ENCODE measurements around the gene ABCG4. TPM values are rescaled to one million over a fixed set of nuclear protein-coding genes. Genes with fewer than 3 reads are reported as not detected.

Gene ABCG4
- total RNA-seq, 1 donor from 2014 or later = 0.07 TPM

DNA sequence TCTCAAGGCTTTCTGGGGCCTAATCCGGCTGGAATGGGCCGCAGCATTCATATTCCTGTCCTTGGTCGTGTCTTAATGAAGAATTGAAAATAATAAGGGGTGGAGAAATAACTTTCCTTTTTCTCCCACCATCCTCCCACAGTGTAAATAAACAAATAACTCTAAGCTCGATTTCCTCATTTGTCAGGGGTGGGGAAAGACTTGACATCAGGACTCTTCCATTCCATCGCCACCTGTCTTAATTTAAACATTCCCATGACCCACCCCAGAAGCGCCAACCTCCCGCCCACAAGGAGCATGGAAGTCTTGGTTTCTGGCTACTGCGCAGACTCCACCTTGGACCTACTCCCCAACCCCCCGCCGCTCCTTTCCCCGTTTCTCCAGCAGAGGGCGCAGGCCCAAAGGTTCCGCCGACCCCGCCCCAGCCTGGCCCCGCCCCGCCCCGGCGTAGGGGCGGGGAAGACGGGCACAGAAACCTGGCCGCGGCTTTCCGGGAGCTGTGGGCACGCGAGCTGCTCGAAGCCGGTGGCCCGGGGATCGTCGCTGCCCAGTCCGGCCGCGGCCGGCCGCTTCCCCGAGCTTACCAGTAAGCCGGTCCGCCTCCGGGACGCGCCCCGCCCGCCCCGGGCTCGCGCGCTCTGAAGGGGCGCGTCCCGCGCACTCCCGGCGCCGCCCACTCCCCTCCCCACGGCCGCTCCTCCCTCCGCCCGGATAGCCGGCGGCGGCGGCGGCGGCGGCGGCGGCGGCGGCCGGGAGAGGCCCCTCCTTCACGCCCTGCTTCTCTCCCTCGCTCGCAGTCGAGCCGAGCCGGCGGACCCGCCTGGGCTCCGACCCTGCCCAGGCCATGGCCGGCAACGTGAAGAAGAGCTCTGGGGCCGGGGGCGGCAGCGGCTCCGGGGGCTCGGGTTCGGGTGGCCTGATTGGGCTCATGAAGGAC is 57.0 kb downstream of the ABCG4 start, which contains the start of gene CBL:
Gene CBL, plus strand, starts transcription at position 766 of the 937 bp plus-strand sequence. Its CDS starts 79 bp downstream, at position 845.
- Mint-ChIP-seq H3K27ac (peak within 1 kb of the TSS; percentile 93), H3K4me3 (peak within 1 kb of the TSS; percentile 99), H3K27me3 (no peaks in the 10 kb centered on the region), H3K9me3 (no peaks in the 10 kb centered on the region), H3K4me1 (peaks cover 18% of the 10 kb centered on the region), H3K36me3 (ENCODE audit: low read depth) (peaks cover 6% of the 10 kb centered on the region)
- intact Hi-C loops (cut with micrococcal nuclease) = loop anchor here (1.0 to 5.0 kb wide), 6 partner anchors 12 to 132 kb away; partner anchors contain the start of genes C2CD2L and RNF26
- DNase-seq = peak; percentile 98

DNA sequence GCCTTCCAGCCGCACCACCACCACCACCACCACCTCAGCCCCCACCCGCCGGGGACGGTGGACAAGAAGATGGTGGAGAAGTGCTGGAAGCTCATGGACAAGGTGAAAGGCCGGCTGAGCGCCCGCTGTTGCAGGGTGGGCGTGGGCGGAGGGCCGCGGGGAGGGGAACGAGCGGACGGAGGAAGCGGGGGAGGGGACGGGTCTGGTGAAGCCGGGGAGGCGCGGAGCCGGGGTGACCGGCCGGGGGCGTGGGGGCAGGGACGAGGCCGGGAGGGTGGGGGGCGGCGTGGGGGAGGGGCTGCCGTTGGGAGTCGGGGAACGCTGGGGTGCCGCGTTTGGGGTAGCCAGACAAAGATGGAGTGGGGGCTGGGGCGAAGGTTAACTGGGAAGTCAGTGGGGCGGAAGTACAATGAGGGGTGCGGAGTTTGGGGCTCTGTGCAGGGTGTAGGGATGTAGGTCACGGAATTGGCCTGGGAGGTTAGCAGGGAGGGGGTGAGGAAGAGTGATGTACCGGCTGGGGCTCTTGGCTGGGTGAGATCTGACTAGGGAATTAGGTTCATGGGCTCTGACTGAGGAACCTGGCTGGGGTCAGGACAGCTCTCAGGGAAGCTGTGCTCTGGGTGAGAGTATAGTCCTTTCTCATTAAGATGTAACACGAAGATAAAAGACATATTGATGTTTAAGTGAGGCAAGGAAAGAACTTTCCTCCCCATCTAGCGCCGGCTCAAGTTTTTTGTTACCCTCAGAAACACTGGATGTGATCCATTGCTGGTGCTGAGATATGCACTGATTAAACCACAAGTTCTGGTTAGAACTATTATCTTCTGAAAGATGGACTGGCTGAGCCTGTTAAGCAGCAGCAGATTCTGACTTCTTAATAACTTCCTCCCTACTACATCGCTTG is 57.9 kb downstream of the ABCG4 start:
- no peaks in the 10 kb centered on the region for H3K9me3 Mint-ChIP-seq
- peak overlapping the region; percentile 87 for H3K27ac Mint-ChIP-seq
- peaks cover 6% of the 10 kb centered on the region for H3K36me3 Mint-ChIP-seq (ENCODE audit: low read depth)
- H3K4me1 Mint-ChIP-seq = peaks cover 18% of the 10 kb centered on the region
- H3K27me3 Mint-ChIP-seq = no peaks in the 10 kb centered on the region
- peak overlapping the region; percentile 99 for H3K4me3 Mint-ChIP-seq
- intact Hi-C loops (cut with micrococcal nuclease) = loop anchor here (1.0 to 5.0 kb wide), 7 partner anchors 12 to 132 kb away; partner anchors contain the start of genes C2CD2L and RNF26
- DNase-seq = peak; percentile 86

DNA sequence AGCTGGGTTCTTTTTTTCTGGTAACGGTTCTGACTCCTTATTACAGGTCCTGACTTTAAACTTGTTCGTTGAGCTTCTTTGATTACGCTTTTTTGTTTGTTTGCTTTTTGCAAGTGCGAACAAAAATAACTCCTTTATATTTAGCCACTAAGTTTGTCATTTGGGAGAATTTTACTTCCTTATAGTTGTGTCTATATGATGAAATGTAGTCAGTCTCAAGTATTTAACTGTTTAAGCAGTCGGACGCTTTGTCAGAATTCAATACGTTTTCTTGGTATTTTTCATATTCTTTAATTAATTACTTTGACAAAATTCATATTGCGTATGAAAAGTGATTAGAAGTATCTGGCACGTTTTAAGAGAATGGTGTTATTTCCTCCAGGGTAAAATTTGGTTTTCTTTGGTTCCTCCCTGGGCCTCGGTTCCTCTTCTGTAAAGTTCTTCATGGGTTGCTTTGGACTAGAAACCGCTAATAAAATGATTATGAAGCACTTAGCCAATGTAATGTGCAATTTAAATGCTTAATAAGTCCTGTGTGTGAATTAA is 58.6 kb downstream of the ABCG4 start:
- peak overlapping the region; percentile 99 for H3K4me3 Mint-ChIP-seq
- no peaks in the 10 kb centered on the region for H3K9me3 Mint-ChIP-seq

DNA sequence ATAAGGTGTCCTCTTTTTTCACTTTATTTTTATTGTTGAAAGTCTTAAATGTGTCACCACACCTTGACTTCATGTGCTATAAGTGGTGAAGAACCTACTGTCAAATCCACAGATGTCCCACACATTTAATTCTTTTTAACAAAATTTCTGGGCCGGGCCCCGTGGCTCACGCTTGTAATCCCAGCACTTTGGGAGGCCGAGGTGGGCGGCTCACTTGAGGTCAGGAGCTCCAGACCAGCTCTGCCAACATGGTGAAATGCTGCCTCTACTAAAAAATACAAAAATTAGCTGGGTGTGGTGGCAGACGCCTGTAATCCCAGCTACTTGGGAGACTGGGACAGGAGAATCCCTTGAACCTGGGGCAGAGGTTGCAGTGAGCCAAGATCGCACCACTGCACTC is 60.3 kb downstream of the ABCG4 start:
- no peak for DNase-seq
- no peaks in the 10 kb centered on the region for H3K27me3 Mint-ChIP-seq
- no peaks in the 10 kb centered on the region for H3K9me3 Mint-ChIP-seq
- peaks cover 22% of the 10 kb centered on the region for H3K4me1 Mint-ChIP-seq
- H3K27ac Mint-ChIP-seq = no peak overlapping the region
- peak overlapping the region; percentile 8 for H3K4me3 Mint-ChIP-seq
- intact Hi-C loops (cut with micrococcal nuclease) = loop anchor here (5.0 kb wide), 2 partner anchors 102 to 113 kb away; partner anchors contain the start of gene C2CD2L
- H3K36me3 Mint-ChIP-seq (ENCODE audit: low read depth) = peaks cover 9% of the 10 kb centered on the region

More for the DNA sequence above, 58.6 kb downstream of the ABCG4 start:
- Mint-ChIP-seq H3K27ac (peak overlapping the region; percentile 87), H3K4me1 (peaks cover 18% of the 10 kb centered on the region), H3K27me3 (no peaks in the 10 kb centered on the region), H3K36me3 (ENCODE audit: low read depth) (peaks cover 6% of the 10 kb centered on the region)
- intact Hi-C loops (cut with micrococcal nuclease) = loop anchor here (1.0 to 5.0 kb wide), 3 partner anchors 77 to 115 kb away; partner anchors contain the start of gene C2CD2L
- DNase-seq = no peak

DNA sequence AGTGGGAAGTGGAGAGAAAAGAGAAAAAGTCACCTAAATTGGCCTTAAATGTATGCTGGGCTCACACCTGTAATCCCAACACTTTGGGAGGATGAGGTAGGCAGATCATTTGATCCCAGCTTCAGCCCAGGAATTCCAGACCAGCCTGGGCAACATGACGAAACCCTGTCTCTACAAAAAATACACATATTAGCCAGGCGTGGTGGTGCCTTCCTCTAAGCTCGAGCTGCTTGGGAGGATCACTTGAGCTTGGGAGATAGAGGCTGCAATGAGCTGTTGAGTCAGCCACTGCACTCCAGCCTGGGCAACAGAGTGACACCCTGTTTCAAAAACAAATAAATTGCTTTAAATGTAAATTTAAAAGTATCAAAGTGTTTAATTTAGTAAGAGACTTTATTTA is 61.2 kb downstream of the ABCG4 start:
- Mint-ChIP-seq H3K36me3 (ENCODE audit: low read depth) (peaks cover 11% of the 10 kb centered on the region), H3K27ac (peak overlapping the region; percentile 48), H3K4me3 (no peak overlapping the region), H3K4me1 (peaks cover 21% of the 10 kb centered on the region), H3K27me3 (no peaks in the 10 kb centered on the region), H3K9me3 (no peaks in the 10 kb centered on the region)
- DNase-seq = no peak
- intact Hi-C loops (cut with micrococcal nuclease) = no loop called here

Other genes with a start within 250 kb of the ABCG4 start
- gene BCL9L, start 223.1 kb upstream of the ABCG4 start, total RNA-seq = 25.1 and 28.5 TPM in 2 replicates
- not detected in 2 replicates for gene UPK2, start 192.8 kb upstream of the ABCG4 start, total RNA-seq
- not detected in 2 replicates for gene FOXR1, start 177.3 kb upstream of the ABCG4 start, total RNA-seq
- gene CENATAC, start 150.9 kb upstream of the ABCG4 start, total RNA-seq = 46.3 and 47.1 TPM in 2 replicates
- 1,641 and 1,650 TPM in 2 replicates for gene RPS25, start 130.7 kb upstream of the ABCG4 start, total RNA-seq
- gene TRAPPC4, start 130.3 kb upstream of the ABCG4 start, total RNA-seq = 141 and 151 TPM in 2 replicates
- gene SLC37A4, start 118.2 kb upstream of the ABCG4 start, total RNA-seq = 28.8 and 31.6 TPM in 2 replicates
- 193 and 203 TPM in 2 replicates for gene HYOU1, start 91.8 kb upstream of the ABCG4 start, total RNA-seq
- 20.2 and 20.9 TPM in 2 replicates for gene VPS11, start 81.2 kb upstream of the ABCG4 start, total RNA-seq
- 60.9 and 62.8 TPM in 2 replicates for gene HMBS, start 64.2 kb upstream of the ABCG4 start, total RNA-seq
- 76.1 and 79.4 TPM in 2 replicates for gene DPAGT1, start 47.2 kb upstream of the ABCG4 start, total RNA-seq
- 31.5 and 33.5 TPM in 2 replicates for gene C2CD2L, start 41.7 kb upstream of the ABCG4 start, total RNA-seq
- 34.9 and 41.4 TPM in 2 replicates for gene HINFP, start 27.5 kb upstream of the ABCG4 start, total RNA-seq
- 23.3 and 25.0 TPM in 2 replicates for gene NLRX1, start 19.7 kb downstream of the ABCG4 start, total RNA-seq
- gene NHERF4, start 36.4 kb downstream of the ABCG4 start, total RNA-seq = 0.54 and 0.58 TPM in 2 replicates
- gene CBL, start 57.3 kb downstream of the ABCG4 start, total RNA-seq = 36.4 and 36.5 TPM in 2 replicates
- gene MCAM, start 168.1 kb downstream of the ABCG4 start, total RNA-seq = 7.5 and 8.1 TPM in 2 replicates
- 26.5 and 26.8 TPM in 2 replicates for gene RNF26, start 185.5 kb downstream of the ABCG4 start, total RNA-seq
- not detected in 2 replicates for gene C1QTNF5, start 191.8 kb downstream of the ABCG4 start, total RNA-seq
- not detected in 2 replicates for gene MFRP, start 197.7 kb downstream of the ABCG4 start, total RNA-seq
- 0.09 and 0.35 TPM in 2 replicates for gene USP2, start 232.6 kb downstream of the ABCG4 start, total RNA-seq